Pancreas (tissue), 10 donors: Measurements from ENCODE around the gene PIBF1. TPM values are rescaled to one million over a fixed set of nuclear protein-coding genes. Genes with fewer than 3 reads are reported as not detected.

ENCODE experiments used
- ATAC-seq, 4 donors: fragments of 200-7000 bp; cut with Tn5 transposase; one replicate each; pipeline versions ENCODE4 v1.8.0 to v1.9.1; 2020; ENCODE audit warnings: mild to moderate bottlenecking in 4 of 4, moderate library complexity in 4 of 4
- DNase-seq, 6 donors: peaks; one replicate each; pipeline ENCODE4 v3.0.0-alpha.2; 2020
- FAIRE-seq: peaks from 2 replicates; lab custom pipeline; 2012; peaks lifted over from hg19 to GRCh38; lab: Jason Lieb, UNC
- H3K27ac ChIP-seq, 4 donors: fragments of 200-600 bp; sonication (generic); 1 replicate in 3 of 4; 2 replicates in 1 of 4; pipeline versions ENCODE4 v1.5.0 to v1.8.0; 2020
- H3K27me3 ChIP-seq, 4 donors: fragments of 200-600 bp; one replicate each; pipeline ENCODE4 v1.8.0; 2021
- H3K36me3 ChIP-seq, 3 donors: fragments of 200-600 bp; sonication (generic) in 1 of 3; one replicate each; pipeline versions ENCODE4 v1.5.0 to v1.8.0; 2020 to 2021
- H3K4me1 ChIP-seq, 3 donors: fragments of 200-600 bp; one replicate each; pipeline ENCODE4 v1.8.0; 2021
- H3K4me3 ChIP-seq, 4 donors: fragments of 200-600 bp; sonication (generic) in 2 of 4; one replicate each; pipeline versions ENCODE4 v1.5.0 to v1.8.0; 2020 to 2021
- H3K9me3 ChIP-seq, 4 donors: fragments of 200-600 bp; one replicate each; pipeline ENCODE4 v1.8.0; 2021
- CTCF ChIP-seq, 4 donors: fragments of 200-600 bp; sonication (generic) in 3 of 4; IDR thresholded peaks; one replicate each; pipeline versions ENCODE4 v1.5.0 to v1.8.0; 2021; ENCODE audit warnings: antibody characterized with exemption in 4 of 4
- WGBS, 2 donors: extraction: QIAGEN DNeasy Blood & Tissue Kit; methylation state at CpG; one replicate each; pipeline ENCODE4 v1.1.7; 2013; 5-methylcytosine and 5-hydroxymethylcytosine counted together
- intact Hi-C, 3 donors: fragments of 100-400 bp; cut with DNase I; formaldehyde crosslinking; loops; one replicate each; pipeline versions ENCODE4 v1.11.1 to v1.14.2; 2022
- polyA plus RNA-seq, 2 donors: library from polyadenylated mRNA; stranded (reverse); fragments of 200-250 nt; gene quantifications; one replicate each; pipeline ENCODE4 v1.2.3, GENCODE V29; 2013
- total RNA-seq, 6 donors: library from RNA; stranded (reverse); fragmentation: NEBNext Ultra II Directional in 4 of 6; extraction: Animal tissue kit (Norgen Biotek cat#: 25700) in 4 of 6; gene quantifications; one replicate each; pipeline versions ENCODE4 v1.2.1 to v1.2.4, GENCODE V29; 2021 to 2023
- donor health status: healthy with polysubstance abuse.
- donor health status: DM: no; HTN: no; CAD: no; lungs with moderate emphysema.
- donor health status: DM: no; HTN: no; CAD: no.
- donor health status: control.
- donor health status: control.
- donor health status: Bipolar disorder and iron deficiency.
- donor health status: DM: yes; HTN: yes; CAD: no.
- donor health status: DM: no; HTN: no; CAD: no.
- donor health status: DM: no; HTN: no; CAD: no.
- donor health status: DM: yes; HTN: yes; CAD: no.

PIBF1 gene
- total and polyA plus RNA-seq, 8 donors, result 6.1 to 13.5 (median 8.9) TPM

- H3K27ac ChIP-seq, result peak overlapping the region in 2 of 4 donors; percentile 23 to 46
- DNase-seq (peak; percentile 67 to 91 (median 79)), FAIRE-seq (no peak), ATAC-seq (peak; percentile 87 to 88 (median 88))
- 49 to 57% methylated on average over 6 of the region's 6 CpGs for WGBS, 2 donors
- no peaks in the 10 kb centered on the region for H3K36me3 ChIP-seq
- peaks cover 12 to 15% (median 14%) of the 10 kb centered on the region in 3 donors for H3K4me1 ChIP-seq
- no peak overlapping the region for H3K4me3 ChIP-seq
- intact Hi-C loops, result no loop called here
- no peak for TF ChIP-seq CTCF (IDR thresholded peaks at IDR 0.05)
- H3K27me3 ChIP-seq, result no peaks in the 10 kb centered on the region
- no peaks in the 10 kb centered on the region for H3K9me3 ChIP-seq
Observed at GRCh38 chr13:72953391-72953965, 171.5 kb downstream of the PIBF1 start.

GRCh38 chr13:72959643-72960042, 177.7 kb downstream of the PIBF1 start:
- TF ChIP-seq CTCF (IDR thresholded peaks at IDR 0.05), result no peak
- Histone ChIP-seq H3K4me1 (peaks cover 13 to 29% (median 15%) of the 10 kb centered on the region in 3 donors), H3K36me3 (no peaks in the 10 kb centered on the region), H3K27ac (peak overlapping the region in 2 of 4 donors; percentile 75 to 76), H3K4me3 (no peak overlapping the region), H3K9me3 (no peaks in the 10 kb centered on the region), H3K27me3 (no peaks in the 10 kb centered on the region)
- peak; percentile 67 for FAIRE-seq
- ATAC-seq, result peak; percentile 29 to 77 (median 51)
- WGBS, 2 donors, result 31 to 40% methylated on average over 1 of the region's 1 CpG
- no peak for DNase-seq
- intact Hi-C loops, result no loop called here

GRCh38 chr13:72960114-72960513, 178.2 kb downstream of the PIBF1 start:
- TF ChIP-seq CTCF (IDR thresholded peaks at IDR 0.05), result no peak
- DNase-seq (no peak), FAIRE-seq (no peak), ATAC-seq (peak in 3 of 4 donors; percentile 27 to 38 (median 28))
- Histone ChIP-seq H3K27ac (peak overlapping the region in 2 of 4 donors; percentile 75 to 76), H3K4me1 (peaks cover 9 to 29% (median 15%) of the 10 kb centered on the region in 3 donors), H3K9me3 (no peaks in the 10 kb centered on the region), H3K36me3 (no peaks in the 10 kb centered on the region), H3K27me3 (no peaks in the 10 kb centered on the region), H3K4me3 (no peak overlapping the region)
- WGBS, 2 donors, result 40 to 44% methylated on average over 4 of the region's 4 CpGs
- intact Hi-C loops, result no loop called here

- ATAC-seq, result peak; percentile 97 to 98 (median 97)
- Histone ChIP-seq H3K27ac (peak overlapping the region in 3 of 4 donors; percentile 14 to 76 (median 75)), H3K9me3 (no peaks in the 10 kb centered on the region), H3K27me3 (no peaks in the 10 kb centered on the region), H3K36me3 (no peaks in the 10 kb centered on the region), H3K4me3 (peak overlapping the region in 1 of 4 donors; percentile 8), H3K4me1 (peaks cover 9 to 29% (median 15%) of the 10 kb centered on the region in 3 donors)
- TF ChIP-seq CTCF (IDR thresholded peaks at IDR 0.05), result no peak
- FAIRE-seq, result peak; percentile 81
- peak in 3 of 6 donors; percentile 27 to 39 (median 28) for DNase-seq
- intact Hi-C loops, result no loop called here
Observed at GRCh38 chr13:72960541-72960940, 178.6 kb downstream of the PIBF1 start.

- no peak overlapping the region for H3K27ac ChIP-seq
- no peak overlapping the region for H3K4me3 ChIP-seq
- no peaks in the 10 kb centered on the region for H3K9me3 ChIP-seq
- TF ChIP-seq CTCF (IDR thresholded peaks at IDR 0.05), result no peak
- ATAC-seq, result no peak
- 71 to 90% methylated on average over 1 of the region's 1 CpG for WGBS, 2 donors
- no peaks in the 10 kb centered on the region for H3K27me3 ChIP-seq
- FAIRE-seq, result no peak
- no peaks in the 10 kb centered on the region for H3K36me3 ChIP-seq
- H3K4me1 ChIP-seq, result peaks cover 9 to 29% (median 15%) of the 10 kb centered on the region in 3 donors
- intact Hi-C loops, result no loop called here
- no peak for DNase-seq
Observed at GRCh38 chr13:72963762-72964161, 181.8 kb downstream of the PIBF1 start.
